Eye (tissue), 1 donor: Measurements from ENCODE around the gene LMAN1L.

Source experiments
- DNase-seq: peaks from one replicate; pipeline ENCODE4 v3.0.0-alpha.2; 2015

LMAN1L gene

GRCh38 chr15:74817370-74817737 is 4.7 kb downstream of the LMAN1L start:
- DNase-seq: peak; percentile 51

- DNase-seq: no peak
Measured at GRCh38 chr15:74820056-74820455, 7.4 kb downstream of the LMAN1L start.

- DNase-seq: peak; percentile 82
Measured at GRCh38 chr15:74821091-74821789, 8.6 kb downstream of the LMAN1L start.

- DNase-seq: no peak
Measured at GRCh38 chr15:74821790-74822158, 9.1 kb downstream of the LMAN1L start.

- no peak for DNase-seq
Measured at GRCh38 chr15:74822233-74822632, 9.6 kb downstream of the LMAN1L start.

- DNase-seq: no peak
Measured at GRCh38 chr15:74823324-74823723, 10.7 kb downstream of the LMAN1L start.

GRCh38 chr15:74824976-74825375 is 12.3 kb downstream of the LMAN1L start:
- DNase-seq: no peak

- peak; percentile 49 for DNase-seq
Measured at GRCh38 chr15:74825866-74826265, 13.2 kb downstream of the LMAN1L start.

GRCh38 chr15:74826364-74826819 is 13.8 kb downstream of the LMAN1L start, which contains the start of gene CPLX3:
CPLX3 (plus strand) TSS chr15:74826627; CDS start chr15:74826704, 77 bp downstream.
- peak; percentile 76 for DNase-seq

GRCh38 chr15:74826921-74827320 is 14.3 kb downstream of the LMAN1L start:
- DNase-seq: no peak

- no peak for DNase-seq
Measured at GRCh38 chr15:74827614-74828013, 15.0 kb downstream of the LMAN1L start.

- no peak for DNase-seq
Measured at GRCh38 chr15:74828835-74829234, 16.2 kb downstream of the LMAN1L start.

GRCh38 chr15:74829486-74829885 is 16.9 kb downstream of the LMAN1L start:
- no peak for DNase-seq

GRCh38 chr15:74829991-74830390 is 17.4 kb downstream of the LMAN1L start:
- DNase-seq: no peak

GRCh38 chr15:74830868-74831267 is 18.2 kb downstream of the LMAN1L start:
- DNase-seq: no peak

GRCh38 chr15:74831813-74832495 is 19.3 kb downstream of the LMAN1L start:
- peak; percentile 90 for DNase-seq

GRCh38 chr15:74832826-74833225 is 20.2 kb downstream of the LMAN1L start:
- no peak for DNase-seq

- peak; percentile 68 for DNase-seq
Measured at GRCh38 chr15:74833376-74834107, 20.9 kb downstream of the LMAN1L start.

- peak; percentile 56 for DNase-seq
Measured at GRCh38 chr15:74835312-74835823, 22.7 kb downstream of the LMAN1L start.

- no peak for DNase-seq
Measured at GRCh38 chr15:74836846-74837245, 24.2 kb downstream of the LMAN1L start.

- DNase-seq: no peak
Measured at GRCh38 chr15:74837482-74838136, 25.0 kb downstream of the LMAN1L start.

- DNase-seq: no peak
Measured at GRCh38 chr15:74838137-74838516, 25.5 kb downstream of the LMAN1L start.
